NT2/D1 (cell line): ENCODE measurements around the gene TSPAN17.

Source experiments
- SUZ12 ChIP-seq: IDR thresholded peaks from 2 replicates; pipeline ENCODE4 v1.6.1; 2011; ENCODE audit not compliant: insufficient read length, insufficient read depth; ENCODE audit errors: extremely low read depth
- YY1 ChIP-seq: IDR thresholded peaks from 2 replicates; pipeline ENCODE4 v1.6.1; 2011; ENCODE audit not compliant: insufficient read length, insufficient read depth
- ZNF274 ChIP-seq: IDR thresholded peaks from 2 replicates; pipeline ENCODE4 v1.6.1; 2011; ENCODE audit warnings: mild to moderate bottlenecking, low read depth, low read length

- TF ChIP-seq SUZ12 = no peak
- TF ChIP-seq YY1 = no peak
- TF ChIP-seq ZNF274 = no peak
Observed at GRCh38 chr5:176650354-176650884, 3.1 kb downstream of the TSPAN17 start.
